Neuronal stem cell (in vitro differentiated cells): Measurements from ENCODE around the gene MATR3. TPM values are rescaled to one million over a fixed set of nuclear protein-coding genes. Genes with fewer than 3 reads are reported as not detected.

Source experiments
- DNase-seq: peaks from one replicate; pipeline ENCODE4 v3.0.0-alpha.2; 2013; ENCODE audit warnings: low spot score
- H2AFZ ChIP-seq: one replicate; pipeline ENCODE4 v1.6.1; 2013; ENCODE audit warnings: mild to moderate bottlenecking, low read length, inconsistent platforms
- H2AK5ac ChIP-seq: 2 replicates; pipeline ENCODE4 v1.6.1; 2013; ENCODE audit warnings: low read depth, mild to moderate bottlenecking, inconsistent platforms, low read length, moderate library complexity, mixed read lengths
- H2BK120ac ChIP-seq: 2 replicates; pipeline ENCODE4 v1.6.1; 2013; ENCODE audit warnings: low read depth, mild to moderate bottlenecking, inconsistent platforms, low read length, moderate library complexity, mixed read lengths
- H2BK12ac ChIP-seq: one replicate; pipeline ENCODE4 v1.6.1; 2013; ENCODE audit warnings: low read length, inconsistent platforms
- H2BK15ac ChIP-seq: 2 replicates; pipeline ENCODE4 v1.6.1; 2013; ENCODE audit warnings: mild to moderate bottlenecking, low read length, inconsistent platforms, mixed read lengths
- H2BK5ac ChIP-seq: one replicate; pipeline ENCODE4 v1.6.1; 2013; ENCODE audit warnings: inconsistent platforms, mild to moderate bottlenecking, low read length, moderate library complexity
- H3K14ac ChIP-seq: one replicate; pipeline ENCODE4 v1.6.1; 2013; ENCODE audit warnings: low read length, inconsistent platforms
- H3K18ac ChIP-seq: 2 replicates; pipeline ENCODE4 v1.6.1; 2013; ENCODE audit warnings: low read length, inconsistent platforms
- H3K23ac ChIP-seq: 2 replicates; pipeline ENCODE4 v1.6.1; 2013; ENCODE audit warnings: low read depth, mild to moderate bottlenecking, mixed read lengths, low read length, inconsistent platforms; ENCODE audit not compliant: poor library complexity
- H3K27ac ChIP-seq: replicated peaks from 3 replicates; pipeline ENCODE4 v1.5.1; 2013; ENCODE audit warnings: low read length, inconsistent platforms
- H3K27me3 ChIP-seq, 3 experiments: 2 replicates each; pipeline ENCODE4 v1.6.1; 2013; ENCODE audit warnings: low read length in 3 of 3, mild to moderate bottlenecking in 2 of 3, inconsistent platforms in 1 of 3, low read depth in 1 of 3, mixed read lengths in 1 of 3, moderate library complexity in 1 of 3; ENCODE audit not compliant: control insufficient read depth in 3 of 3, insufficient read depth in 3 of 3
- H3K36me3 ChIP-seq, 2 donors: replicated peaks in 1 of 2; 2 replicates each; pipeline ENCODE4 v1.6.1; 2013; ENCODE audit warnings: low read length in 2 of 2; ENCODE audit not compliant: control insufficient read depth in 2 of 2, insufficient read depth in 2 of 2
- H3K4ac ChIP-seq: 2 replicates; pipeline ENCODE4 v1.6.1; 2013; ENCODE audit warnings: inconsistent platforms, mild to moderate bottlenecking, low read length, moderate library complexity
- H3K4me1 ChIP-seq, 2 donors: 1 replicate in 1 of 2; 2 replicates in 1 of 2; pipeline ENCODE4 v1.6.1; 2013; ENCODE audit warnings: low read length in 2 of 2, low read depth in 1 of 2; ENCODE audit not compliant: control insufficient read depth in 2 of 2, insufficient read depth in 1 of 2
- H3K4me2 ChIP-seq: one replicate; pipeline ENCODE4 v1.6.1; 2013; ENCODE audit warnings: mild to moderate bottlenecking, low read length, inconsistent platforms; ENCODE audit not compliant: insufficient read depth, poor library complexity, severe bottlenecking
- H3K4me3 ChIP-seq, 2 donors: 2 replicates each; pipeline ENCODE4 v1.5.1; 2013; ENCODE audit warnings: low read length in 2 of 2, mild to moderate bottlenecking in 2 of 2, inconsistent platforms in 1 of 2, moderate library complexity in 1 of 2
- H3K79me1 ChIP-seq: one replicate; pipeline ENCODE4 v1.6.1; 2013; ENCODE audit warnings: low read depth, mild to moderate bottlenecking, inconsistent platforms, low read length, moderate library complexity
- H3K9ac ChIP-seq: one replicate; pipeline ENCODE4 v1.6.1; 2013; ENCODE audit warnings: mild to moderate bottlenecking, low read depth, low read length, inconsistent platforms; ENCODE audit not compliant: poor library complexity
- H3K9me3 ChIP-seq, 2 donors: replicated peaks in 1 of 2; 2 replicates each; pipeline versions ENCODE3 to v1.6.1; 2013; ENCODE audit warnings: low read length in 2 of 2, mild to moderate bottlenecking in 2 of 2, inconsistent platforms in 1 of 2, low read depth in 1 of 2, mixed read lengths in 1 of 2, moderate library complexity in 1 of 2; ENCODE audit not compliant: control insufficient read depth in 2 of 2, insufficient read depth in 1 of 2
- H4K8ac ChIP-seq: one replicate; pipeline ENCODE4 v1.6.1; 2013; ENCODE audit warnings: low read depth, mild to moderate bottlenecking, inconsistent platforms, low read length, moderate library complexity
- H4K91ac ChIP-seq: one replicate; pipeline ENCODE4 v1.6.1; 2013; ENCODE audit warnings: low read length, low read depth, mild to moderate bottlenecking, inconsistent platforms; ENCODE audit not compliant: poor library complexity
- WGBS, 2 donors: extraction: QIAGEN DNeasy Blood & Tissue Kit; methylation state at CpG; one replicate each; pipeline ENCODE4 v1.1.7; 2013; ENCODE audit warnings: missing lambda C conversion rate in 2 of 2, mixed read lengths in 1 of 2; ENCODE audit not compliant: insufficient read length in 2 of 2, insufficient replicate concordance in 1 of 2; ENCODE audit errors: extremely low coverage in 2 of 2; 5-methylcytosine and 5-hydroxymethylcytosine counted together
- polyA plus RNA-seq, 2 experiments: library from polyadenylated mRNA; stranded (reverse); fragments of 200-250 nt; gene quantifications; one replicate each; pipeline ENCODE4 v1.2.3, GENCODE V29; 2013

MATR3 gene, protein sequence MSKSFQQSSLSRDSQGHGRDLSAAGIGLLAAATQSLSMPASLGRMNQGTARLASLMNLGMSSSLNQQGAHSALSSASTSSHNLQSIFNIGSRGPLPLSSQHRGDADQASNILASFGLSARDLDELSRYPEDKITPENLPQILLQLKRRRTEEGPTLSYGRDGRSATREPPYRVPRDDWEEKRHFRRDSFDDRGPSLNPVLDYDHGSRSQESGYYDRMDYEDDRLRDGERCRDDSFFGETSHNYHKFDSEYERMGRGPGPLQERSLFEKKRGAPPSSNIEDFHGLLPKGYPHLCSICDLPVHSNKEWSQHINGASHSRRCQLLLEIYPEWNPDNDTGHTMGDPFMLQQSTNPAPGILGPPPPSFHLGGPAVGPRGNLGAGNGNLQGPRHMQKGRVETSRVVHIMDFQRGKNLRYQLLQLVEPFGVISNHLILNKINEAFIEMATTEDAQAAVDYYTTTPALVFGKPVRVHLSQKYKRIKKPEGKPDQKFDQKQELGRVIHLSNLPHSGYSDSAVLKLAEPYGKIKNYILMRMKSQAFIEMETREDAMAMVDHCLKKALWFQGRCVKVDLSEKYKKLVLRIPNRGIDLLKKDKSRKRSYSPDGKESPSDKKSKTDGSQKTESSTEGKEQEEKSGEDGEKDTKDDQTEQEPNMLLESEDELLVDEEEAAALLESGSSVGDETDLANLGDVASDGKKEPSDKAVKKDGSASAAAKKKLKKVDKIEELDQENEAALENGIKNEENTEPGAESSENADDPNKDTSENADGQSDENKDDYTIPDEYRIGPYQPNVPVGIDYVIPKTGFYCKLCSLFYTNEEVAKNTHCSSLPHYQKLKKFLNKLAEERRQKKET
- 252 TPM for polyA plus RNA-seq (2013, experiment 1 of 2)
- 246 TPM for polyA plus RNA-seq (2013, experiment 2 of 2)

DNA sequence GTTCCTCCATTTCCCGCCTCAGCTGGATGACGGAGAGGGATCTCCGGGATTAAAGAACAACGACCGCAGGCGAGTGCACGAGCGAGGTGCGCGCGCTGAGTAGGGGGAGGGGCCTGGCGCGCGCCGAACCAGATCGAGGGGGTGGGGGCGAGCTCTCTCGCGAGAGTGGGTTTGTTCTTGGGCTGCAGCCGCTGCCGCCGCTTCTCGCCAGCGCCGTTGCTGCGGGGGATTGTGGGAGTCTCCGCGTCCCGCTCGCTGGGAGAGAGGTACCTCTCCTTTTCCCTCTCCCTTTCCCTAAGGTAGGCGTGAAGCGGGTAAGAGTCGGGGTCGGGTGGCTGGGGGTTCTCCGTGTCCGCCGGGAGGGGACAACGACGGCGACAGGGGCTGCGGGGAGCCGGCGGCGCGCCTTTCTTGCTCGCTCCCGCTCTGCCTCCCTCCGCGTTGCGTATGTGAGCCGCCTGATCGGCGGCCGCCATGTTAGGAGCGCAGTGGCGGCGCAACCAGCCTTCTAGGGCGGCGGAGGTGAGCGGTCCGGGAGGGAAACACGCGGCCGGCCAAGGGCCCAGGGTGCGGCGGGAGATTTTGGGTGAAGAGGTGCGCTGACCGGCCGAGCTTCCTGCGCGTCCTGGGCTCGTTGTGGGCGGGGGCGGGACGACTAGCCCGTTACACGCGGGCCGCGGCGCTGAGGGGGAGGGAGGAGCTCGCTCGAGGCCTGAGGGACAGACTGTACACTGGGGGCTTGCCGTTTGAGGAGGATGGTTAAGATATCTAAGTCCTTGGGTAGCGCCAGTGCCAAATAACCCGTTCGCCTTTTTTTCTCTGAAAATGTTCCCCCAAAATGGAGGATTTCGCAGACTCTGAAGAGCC, at the start of gene MATR3:
Gene MATR3 (plus strand): TSS at position 234 of the 867 bp plus-strand sequence. CDS start 13,676 bp downstream, outside the sequence.
- no peaks in the 10 kb centered on the region for H3K9me3 ChIP-seq
- peak within 1 kb of the TSS; percentile 99 for H3K23ac ChIP-seq
- peak within 1 kb of the TSS; percentile 82 for H2BK15ac ChIP-seq
- WGBS, 2 donors, result no CpG with 5 or more reads among the region's 88 CpGs
- peak within 1 kb of the TSS; percentile 67 for H3K14ac ChIP-seq
- H4K91ac ChIP-seq, result peak within 1 kb of the TSS; percentile 97
- H4K8ac ChIP-seq, result peak within 1 kb of the TSS; percentile 93
- H3K79me1 ChIP-seq, result no peaks in the 10 kb centered on the region
- peak within 1 kb of the TSS; percentile 99 for H2AK5ac ChIP-seq
- H3K4me3 ChIP-seq, result peak within 1 kb of the TSS; percentile 75 to 98
- peak within 1 kb of the TSS; percentile 99 for H2BK5ac ChIP-seq
- H3K4me1 ChIP-seq, result peaks cover 2 to 5% of the 10 kb centered on the region in 2 donors
- no peaks in the 10 kb centered on the region for H3K27me3 ChIP-seq
- H3K9ac ChIP-seq, result peak within 1 kb of the TSS; percentile 99
- peak within 1 kb of the TSS; percentile 97 for H3K4ac ChIP-seq
- H3K36me3 ChIP-seq, result peaks cover 0 to 30% of the 10 kb centered on the region in 2 donors
- peak within 1 kb of the TSS; percentile 100 for H2BK120ac ChIP-seq
- H3K18ac ChIP-seq, result peak within 1 kb of the TSS; percentile 99
- peak within 1 kb of the TSS; percentile 37 for H3K4me2 ChIP-seq
- peak within 1 kb of the TSS; percentile 80 for H2BK12ac ChIP-seq
- peak within 1 kb of the TSS; percentile 98 for H3K27ac ChIP-seq
- peak within 1 kb of the TSS; percentile 83 for H2AFZ ChIP-seq
- DNase-seq, result peak; percentile 95

DNA sequence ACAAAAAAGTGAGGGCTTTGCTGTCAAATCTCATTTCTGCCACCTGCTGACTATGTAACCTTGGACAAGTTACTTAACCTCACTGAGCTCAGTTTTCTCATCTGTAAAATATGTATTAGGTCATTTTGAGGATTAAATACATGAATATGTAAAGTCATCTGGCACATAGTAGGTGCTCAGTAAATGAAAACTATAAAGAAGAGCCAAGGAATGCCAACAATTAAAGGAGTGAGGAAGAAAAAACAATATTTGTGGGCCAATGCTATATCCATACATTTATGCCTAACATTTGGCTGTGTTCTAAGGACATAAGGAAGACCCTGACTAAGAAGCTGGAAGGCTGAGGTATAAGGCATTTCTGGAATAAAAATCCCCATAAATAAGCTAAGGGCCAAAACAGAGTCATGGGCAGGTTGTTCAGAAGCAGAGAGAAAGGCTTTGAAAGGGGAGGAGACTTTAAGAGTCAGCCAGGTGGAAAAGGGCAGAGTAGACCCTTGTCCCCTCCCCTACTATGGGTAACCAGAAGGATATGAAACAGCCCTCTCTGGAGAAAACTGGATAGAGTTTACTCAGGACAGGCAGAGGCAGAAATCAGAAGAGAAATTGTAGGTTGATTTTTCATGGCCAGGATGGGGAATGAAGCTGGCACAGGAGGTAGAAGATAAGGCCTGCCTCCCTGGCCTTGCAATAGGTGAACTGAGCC, 47.8 kb upstream of the MATR3 start:
- Histone ChIP-seq H3K14ac (no peak overlapping the region), H3K36me3 (no peaks in the 10 kb centered on the region), H3K27me3 (peaks cover 0 to 9% (median 0%) of the 10 kb centered on the region in 3 experiments), H3K4me3 (no peak overlapping the region), H3K4me1 (peaks cover 2 to 4% of the 10 kb centered on the region in 2 donors), H3K9ac (no peak overlapping the region), H2BK12ac (no peak overlapping the region), H4K8ac (no peak overlapping the region), H2BK5ac (no peak overlapping the region), H3K9me3 (no peaks in the 10 kb centered on the region), H3K18ac (no peak overlapping the region), H2BK15ac (no peak overlapping the region), H3K4ac (no peak overlapping the region), H3K27ac (no peak overlapping the region), H3K79me1 (no peaks in the 10 kb centered on the region), H2BK120ac (no peak overlapping the region), H4K91ac (no peak overlapping the region), H2AK5ac (no peak overlapping the region), H2AFZ (peak overlapping the region; percentile 90), H3K23ac (no peak overlapping the region), H3K4me2 (no peak overlapping the region)
- DNase-seq, result no peak

- H3K27me3 ChIP-seq, result peaks cover 0 to 7% (median 0%) of the 10 kb centered on the region in 3 experiments
- no peak overlapping the region for H2BK15ac ChIP-seq
- H4K91ac ChIP-seq, result no peak overlapping the region
- H3K23ac ChIP-seq, result no peak overlapping the region
- H3K9me3 ChIP-seq, result no peaks in the 10 kb centered on the region
- peaks cover 2 to 4% of the 10 kb centered on the region in 2 donors for H3K4me1 ChIP-seq
- no peaks in the 10 kb centered on the region for H3K36me3 ChIP-seq
- H3K27ac ChIP-seq, result no peak overlapping the region
- H3K4me3 ChIP-seq, result no peak overlapping the region
- H3K79me1 ChIP-seq, result no peaks in the 10 kb centered on the region
- H2BK5ac ChIP-seq, result no peak overlapping the region
- no peak overlapping the region for H2BK120ac ChIP-seq
- no CpG with 5 or more reads among the region's 4 CpGs for WGBS, 2 donors
- H3K14ac ChIP-seq, result no peak overlapping the region
- H2AK5ac ChIP-seq, result no peak overlapping the region
- H3K18ac ChIP-seq, result no peak overlapping the region
- H3K9ac ChIP-seq, result no peak overlapping the region
- peak overlapping the region; percentile 90 for H2AFZ ChIP-seq
- H3K4ac ChIP-seq, result no peak overlapping the region
- H4K8ac ChIP-seq, result no peak overlapping the region
- DNase-seq, result no peak
- no peak overlapping the region for H2BK12ac ChIP-seq
- no peak overlapping the region for H3K4me2 ChIP-seq
Observed at GRCh38 chr5:139246394-139246793, 47.1 kb upstream of the MATR3 start.
